Activated CD8-positive, alpha-beta memory T cell treated with anti-CD3 and anti-CD28 coated beads, Interleukin-2, amount 50 U/mL, for 1 hour (primary cell): ENCODE measurements around the gene GPC3.
"Not testable (repeated sequence)": the region's sequence is repeated elsewhere in the genome, so short reads cannot be mapped to it uniquely, and the experiment has no call there.

Experiments
- DNase-seq: peaks from one replicate; pipeline ENCODE4 v3.0.0-alpha.2; 2020; ENCODE audit errors: extremely low read depth

Gene GPC3

DNA sequence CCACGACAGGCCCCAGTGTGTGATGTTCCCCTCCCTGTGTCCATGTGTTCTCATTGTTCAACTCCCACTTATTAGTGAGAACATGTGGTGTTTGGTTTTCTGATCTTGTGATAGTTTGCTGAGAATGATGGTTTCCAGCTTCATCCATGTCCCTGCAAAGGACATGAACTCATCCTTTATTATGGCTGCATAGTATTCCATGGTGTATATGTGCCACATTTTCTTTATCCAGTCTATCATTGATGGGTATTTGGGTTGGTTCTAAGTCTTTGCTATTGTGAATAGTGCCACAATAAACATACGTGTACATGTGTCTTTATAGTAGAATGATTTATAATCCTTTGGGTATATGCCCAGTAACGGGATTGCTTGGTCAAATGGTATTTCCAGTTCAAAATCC lies 97.3 kb downstream of the GPC3 start:
- DNase-seq = not testable (repeated sequence)

- no peak for DNase-seq
Observed at GRCh38 chrX:133884430-133885394, 100.7 kb downstream of the GPC3 start.

- no peak for DNase-seq
Observed at GRCh38 chrX:133881893-133882292, 103.5 kb downstream of the GPC3 start.

DNA sequence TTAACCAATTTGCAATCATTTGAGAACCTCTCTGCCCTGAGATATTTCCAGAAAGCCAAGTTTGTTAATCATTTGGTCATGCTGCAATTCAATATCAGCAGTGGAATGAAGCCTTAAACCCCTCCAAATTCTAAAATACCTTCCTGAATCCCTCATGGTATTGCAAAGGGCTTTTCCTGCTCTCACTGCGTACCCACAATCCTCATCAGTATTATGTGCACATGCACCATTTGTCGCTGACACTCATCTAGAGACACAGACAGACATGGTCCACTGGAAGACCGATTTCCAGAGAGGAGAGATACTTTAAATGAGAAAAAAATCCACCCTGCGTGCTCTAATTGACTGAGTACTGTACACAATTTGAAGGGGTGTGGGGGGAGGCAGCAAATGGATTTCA lies 104.4 kb downstream of the GPC3 start:
- no peak for DNase-seq

- DNase-seq = no peak
Observed at GRCh38 chrX:133880032-133880443, 105.4 kb downstream of the GPC3 start.

DNA sequence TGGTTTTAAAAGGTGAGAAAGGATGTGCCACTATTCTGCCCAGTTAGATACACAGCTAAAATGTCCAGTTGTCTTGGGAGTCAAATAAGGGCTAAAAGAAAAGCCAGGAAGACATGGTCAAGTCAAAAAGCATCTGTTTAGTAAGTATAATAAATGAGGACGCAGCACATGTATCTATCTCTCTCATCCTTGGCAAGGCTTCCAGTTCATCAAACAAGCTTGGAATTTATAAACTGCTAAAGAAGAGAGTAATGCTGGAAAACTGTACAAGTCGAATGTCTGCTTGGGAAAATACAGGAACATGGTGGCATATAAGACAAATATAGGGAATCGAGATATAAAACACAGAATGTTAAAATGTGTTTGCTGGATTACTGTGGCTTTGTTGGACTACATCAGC lies 106.7 kb downstream of the GPC3 start:
- no peak for DNase-seq

DNA sequence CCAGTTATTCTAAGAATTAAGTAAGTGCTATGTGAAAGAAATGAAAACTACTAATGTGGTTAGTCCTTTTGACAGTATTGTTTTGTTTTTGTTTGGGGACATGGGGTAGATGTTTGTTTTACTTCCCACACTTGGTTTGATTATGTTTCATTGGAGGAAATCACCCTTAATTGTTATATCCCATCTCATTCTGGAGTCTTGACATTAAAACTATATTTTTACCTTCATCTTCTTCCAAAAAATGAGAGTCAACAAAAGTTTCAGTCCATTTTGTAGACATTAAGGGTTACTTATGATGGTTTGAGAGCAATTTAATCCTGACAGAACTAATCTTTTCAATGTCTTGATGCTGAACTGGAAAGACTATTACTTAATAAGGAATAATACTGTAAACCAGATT lies 108.7 kb downstream of the GPC3 start:
- DNase-seq = no peak

- DNase-seq = no peak
Observed at GRCh38 chrX:133869270-133869669, 116.1 kb downstream of the GPC3 start.

GRCh38 chrX:133868682-133869081 lies 116.7 kb downstream of the GPC3 start:
- DNase-seq = no peak

DNA sequence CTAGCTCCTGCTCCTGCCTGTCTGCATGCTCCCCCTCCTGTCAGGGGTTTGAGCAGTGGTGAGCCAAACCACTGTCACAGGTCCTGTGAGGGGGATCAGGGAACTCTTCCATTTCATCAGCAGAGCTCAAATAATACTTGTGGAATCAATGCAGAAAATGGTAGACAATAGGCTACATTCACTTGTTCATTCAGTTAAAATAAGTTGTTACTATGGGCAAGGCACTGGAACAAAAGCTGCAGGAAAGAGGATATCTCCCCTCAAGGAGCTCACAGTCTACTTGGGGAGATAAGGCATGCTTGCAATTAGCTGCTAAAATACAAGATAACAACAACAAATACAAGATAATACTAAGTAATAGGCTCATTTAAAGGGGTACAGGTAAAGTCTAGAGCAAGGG lies 117.1 kb downstream of the GPC3 start:
- DNase-seq = no peak

GRCh38 chrX:133865761-133866471 lies 119.5 kb downstream of the GPC3 start:
- DNase-seq = no peak

- DNase-seq = no peak
Observed at GRCh38 chrX:133864236-133864635, 121.2 kb downstream of the GPC3 start.

DNA sequence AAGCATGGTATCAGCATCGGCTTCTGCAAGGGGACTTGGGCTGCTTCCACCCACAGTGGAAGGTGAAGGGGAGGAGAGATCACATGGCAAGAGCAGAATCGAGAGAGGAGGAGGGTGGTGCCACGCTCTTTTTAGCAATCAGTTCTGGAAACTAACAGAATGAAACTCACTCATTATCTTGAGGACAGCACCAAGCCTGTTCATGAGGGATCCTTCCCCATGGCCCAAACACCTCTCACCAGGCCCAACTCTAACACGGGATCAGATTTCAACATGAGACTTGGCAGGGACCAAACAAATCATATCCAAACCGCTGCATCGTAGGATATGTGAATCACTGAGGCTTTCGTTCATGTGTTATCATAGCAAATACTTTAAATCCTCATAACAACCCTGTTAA lies 125.5 kb downstream of the GPC3 start:
- DNase-seq = no peak

DNA sequence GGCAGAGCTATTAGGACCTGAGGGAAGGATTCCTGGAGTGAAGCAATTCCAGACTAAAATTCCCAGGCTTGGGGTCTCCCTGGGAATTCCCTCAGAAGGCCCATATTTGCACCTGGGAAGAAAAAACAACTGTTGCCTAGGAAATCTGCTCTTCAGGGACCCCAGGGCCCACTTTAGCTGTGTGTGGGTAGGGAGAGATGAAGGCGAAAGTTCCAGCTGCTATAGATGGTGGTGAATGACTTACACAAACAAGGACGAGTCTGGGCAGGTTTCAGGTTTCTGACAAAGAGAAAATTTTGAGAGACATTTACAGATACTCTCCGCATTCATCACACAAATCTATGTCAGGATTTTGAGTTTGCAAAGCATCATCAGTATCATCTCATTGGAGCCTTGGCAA lies 126.1 kb downstream of the GPC3 start:
- no peak for DNase-seq

GRCh38 chrX:133857640-133858269 lies 127.6 kb downstream of the GPC3 start:
- DNase-seq = no peak

GRCh38 chrX:133856819-133857218 lies 128.6 kb downstream of the GPC3 start:
- DNase-seq = no peak

DNA sequence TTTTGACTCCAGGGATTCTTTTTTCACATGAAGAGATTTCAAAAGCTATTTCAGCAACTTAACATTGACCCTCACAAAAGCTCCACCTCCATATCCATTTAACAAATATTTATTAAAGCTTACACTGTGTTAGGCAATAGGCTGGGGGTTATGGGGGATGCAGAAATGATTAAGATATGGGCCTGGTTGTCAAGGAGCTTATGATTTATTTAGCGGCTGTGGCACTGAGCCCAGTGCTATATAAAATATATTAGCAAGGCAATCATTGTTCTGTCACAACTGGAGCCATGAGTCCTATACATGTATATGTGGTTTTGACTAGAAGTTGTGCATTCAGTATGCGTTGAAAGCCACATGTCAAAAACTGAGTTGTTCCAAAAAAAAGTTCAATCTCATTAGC lies 131.1 kb downstream of the GPC3 start:
- DNase-seq = no peak

GRCh38 chrX:133852837-133853356 lies 132.5 kb downstream of the GPC3 start:
- DNase-seq = no peak

DNA sequence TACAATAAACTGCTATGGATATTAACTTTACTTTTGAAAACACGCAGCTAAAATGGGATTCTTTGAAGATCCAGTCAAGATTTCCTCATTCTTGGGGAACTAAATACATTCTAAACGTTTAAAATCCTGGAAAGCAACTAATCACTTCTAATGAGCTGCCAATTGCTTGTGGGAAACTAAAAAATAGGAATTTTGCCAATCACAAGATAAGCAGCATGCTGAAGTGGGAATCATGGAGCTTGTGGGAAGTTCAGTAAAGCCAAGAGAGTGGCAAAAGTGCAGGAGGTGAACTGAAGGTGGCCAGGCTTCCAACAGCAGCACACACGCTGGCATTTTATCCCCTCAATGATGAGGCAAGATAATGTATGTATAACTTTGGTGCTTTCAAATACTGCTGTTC lies 133.0 kb downstream of the GPC3 start:
- DNase-seq = no peak

GRCh38 chrX:133850399-133850798 lies 135.0 kb downstream of the GPC3 start:
- DNase-seq = no peak

- no peak for DNase-seq
Observed at GRCh38 chrX:133849676-133850075, 135.7 kb downstream of the GPC3 start.

DNA sequence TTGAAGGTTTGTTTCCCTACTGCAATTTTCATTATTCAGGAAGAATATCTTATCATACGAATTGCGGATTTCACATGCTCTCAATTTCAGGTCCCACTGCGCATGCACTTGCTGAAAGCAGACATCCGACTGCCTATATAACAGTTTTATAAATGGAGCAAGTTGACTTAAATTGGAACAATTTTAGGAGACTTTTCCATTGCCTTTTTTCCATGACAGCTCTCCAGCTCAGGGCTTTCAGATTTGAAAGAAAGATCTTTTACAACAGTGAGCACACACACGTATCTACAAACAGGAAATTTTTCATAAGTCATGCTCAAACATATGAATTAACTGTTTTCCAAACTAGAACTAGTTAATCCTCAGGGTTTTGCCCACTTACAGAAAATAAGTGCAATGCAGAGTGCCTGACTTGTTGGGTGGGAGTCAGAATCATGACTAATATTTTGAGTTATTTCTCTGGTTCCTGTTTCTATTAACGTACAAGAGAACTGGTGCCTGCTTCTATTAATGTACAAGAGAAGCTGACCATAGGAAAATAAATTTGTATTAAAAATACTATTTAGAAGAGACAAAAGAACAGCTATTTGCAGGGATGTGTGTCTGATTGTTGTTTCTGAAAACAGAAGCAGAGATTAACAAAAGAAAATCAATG lies 137.9 kb downstream of the GPC3 start:
- no peak for DNase-seq
